HG02981 (cell line): ENCODE measurements around the gene NLK.
"Not testable (repeated sequence)": the region's sequence is repeated elsewhere in the genome, so short reads cannot be mapped to it uniquely, and the experiment has no call there.

Source experiments
- ATAC-seq: cut with Tn5 transposase; IDR thresholded peaks from one replicate; pipeline ENCODE4 v1.9.1; 2021; ENCODE audit warnings: mild to moderate bottlenecking, moderate library complexity; ENCODE audit not compliant: unreplicated experiment

NLK gene

GRCh38 chr17:28071891-28072606 is 29.6 kb downstream of the NLK start:
- peak; percentile 65 for ATAC-seq

GRCh38 chr17:28072936-28073533 is 30.6 kb downstream of the NLK start:
- no peak for ATAC-seq

- ATAC-seq = no peak
These were observed 31.5 kb downstream of the NLK start for GRCh38 chr17:28074010-28074409.

- ATAC-seq = no peak
These were observed 33.7 kb downstream of the NLK start for GRCh38 chr17:28076144-28076543.

- not testable (repeated sequence) for ATAC-seq
These were observed 34.7 kb downstream of the NLK start for GRCh38 chr17:28077140-28077539.

GRCh38 chr17:28078341-28079229 is 36.1 kb downstream of the NLK start:
- ATAC-seq = no peak

- ATAC-seq = no peak
These were observed 39.0 kb downstream of the NLK start for GRCh38 chr17:28081467-28081866.

GRCh38 chr17:28085766-28086165 is 43.3 kb downstream of the NLK start:
- ATAC-seq = no peak

- no peak for ATAC-seq
These were observed 44.0 kb downstream of the NLK start for GRCh38 chr17:28086519-28086918.

GRCh38 chr17:28087743-28088142 is 45.3 kb downstream of the NLK start:
- no peak for ATAC-seq

- no peak for ATAC-seq
These were observed 48.1 kb downstream of the NLK start for GRCh38 chr17:28090551-28090950.

GRCh38 chr17:28092088-28092487 is 49.6 kb downstream of the NLK start:
- no peak for ATAC-seq

- ATAC-seq = no peak
These were observed 51.7 kb downstream of the NLK start for GRCh38 chr17:28093999-28094716.

- no peak for ATAC-seq
These were observed 54.3 kb downstream of the NLK start for GRCh38 chr17:28096756-28097155.

GRCh38 chr17:28097254-28097653 is 54.8 kb downstream of the NLK start:
- no peak for ATAC-seq

GRCh38 chr17:28097901-28098300 is 55.4 kb downstream of the NLK start:
- ATAC-seq = no peak

GRCh38 chr17:28098591-28098990 is 56.1 kb downstream of the NLK start:
- ATAC-seq = not testable (repeated sequence)

- no peak for ATAC-seq
These were observed 57.8 kb downstream of the NLK start for GRCh38 chr17:28100251-28100650.

- ATAC-seq = no peak
These were observed 58.5 kb downstream of the NLK start for GRCh38 chr17:28100936-28101335.

- ATAC-seq = no peak
These were observed 59.4 kb downstream of the NLK start for GRCh38 chr17:28101919-28102318.

- no peak for ATAC-seq
These were observed 63.0 kb downstream of the NLK start for GRCh38 chr17:28105501-28105900.
